Stimulated activated CD4-positive, alpha-beta T cell treated with anti-CD3 and anti-CD28 coated beads, Interleukin-12 subunit alpha, Interleukin-12 subunit beta, amount 100 ng/mL, for 4 hours (primary cell): ENCODE data around the gene SPOP.
"Not testable (repeated sequence)": the region's sequence is repeated elsewhere in the genome, so short reads cannot be mapped to it uniquely, and the experiment has no call there.

Source experiments
- DNase-seq: peaks from one replicate; pipeline ENCODE4 v3.0.0-alpha.2; 2020

SPOP gene

DNA sequence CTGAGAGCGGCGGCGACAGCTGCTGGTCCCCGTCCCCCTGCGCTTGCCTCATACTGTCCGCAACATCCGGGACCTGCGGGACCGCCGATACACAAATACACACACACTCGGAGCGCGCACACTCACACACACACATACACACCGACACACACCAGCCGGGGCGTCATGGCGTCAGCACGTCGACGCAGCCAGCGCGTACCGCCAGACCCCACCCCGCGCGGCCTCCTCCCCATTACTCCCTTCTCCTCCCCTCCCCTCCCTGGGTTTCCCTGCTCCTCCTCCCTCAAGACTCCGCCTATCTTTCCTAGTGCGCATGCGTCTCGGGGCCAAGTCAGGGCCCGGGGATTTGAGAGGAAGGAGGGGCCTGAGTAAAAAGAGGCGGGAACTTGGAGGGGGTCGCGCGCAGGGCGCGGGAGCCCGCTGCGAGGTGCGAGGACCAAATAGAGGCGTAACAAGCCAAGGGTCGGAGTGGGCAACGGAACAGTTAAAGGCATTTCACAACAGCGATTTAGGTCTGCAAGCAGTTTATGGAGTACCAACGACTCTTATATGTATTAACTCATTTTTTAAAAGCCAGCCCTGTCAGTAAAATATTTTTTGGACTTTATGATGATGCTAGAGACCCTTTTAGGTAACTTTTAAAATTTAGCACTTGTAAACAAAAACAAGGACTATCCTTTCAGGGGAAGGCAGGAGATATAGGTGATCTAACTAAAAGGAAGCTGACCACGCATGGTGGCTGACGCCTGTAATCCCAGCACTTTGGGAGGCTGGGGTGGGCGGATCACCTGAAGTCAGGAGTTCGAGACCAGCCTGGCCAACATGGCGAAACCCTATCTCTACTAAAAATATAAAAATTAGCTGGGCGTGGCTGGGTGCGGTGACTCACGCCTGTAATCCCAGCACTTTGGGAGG lies at the start of gene SPOP:
Gene SPOP (minus strand): TSS at position 165 of the 915 bp plus-strand sequence. CDS start 55,287 bp downstream, outside the sequence.
- DNase-seq: peak; percentile 98

DNA sequence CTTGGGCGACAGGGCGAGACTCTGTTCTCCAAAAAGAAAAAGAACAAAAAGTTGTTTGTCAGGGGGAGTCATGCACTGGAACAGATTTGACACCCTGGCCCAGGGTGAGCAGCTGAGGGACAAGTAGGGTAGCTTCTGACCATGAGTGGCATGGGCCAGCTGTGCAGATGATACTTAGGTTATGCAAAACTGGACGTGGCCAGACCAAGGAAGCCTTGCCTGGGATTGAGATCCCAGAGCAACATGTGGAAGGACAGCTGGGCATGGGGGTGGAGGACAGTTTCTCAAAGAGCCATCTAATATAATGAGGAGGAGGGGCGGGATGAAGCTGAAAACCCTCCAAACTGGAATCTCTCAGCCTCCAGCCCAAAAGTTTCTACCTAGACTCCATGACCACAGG lies 49.5 kb upstream of the SPOP start:
- no peak for DNase-seq

DNA sequence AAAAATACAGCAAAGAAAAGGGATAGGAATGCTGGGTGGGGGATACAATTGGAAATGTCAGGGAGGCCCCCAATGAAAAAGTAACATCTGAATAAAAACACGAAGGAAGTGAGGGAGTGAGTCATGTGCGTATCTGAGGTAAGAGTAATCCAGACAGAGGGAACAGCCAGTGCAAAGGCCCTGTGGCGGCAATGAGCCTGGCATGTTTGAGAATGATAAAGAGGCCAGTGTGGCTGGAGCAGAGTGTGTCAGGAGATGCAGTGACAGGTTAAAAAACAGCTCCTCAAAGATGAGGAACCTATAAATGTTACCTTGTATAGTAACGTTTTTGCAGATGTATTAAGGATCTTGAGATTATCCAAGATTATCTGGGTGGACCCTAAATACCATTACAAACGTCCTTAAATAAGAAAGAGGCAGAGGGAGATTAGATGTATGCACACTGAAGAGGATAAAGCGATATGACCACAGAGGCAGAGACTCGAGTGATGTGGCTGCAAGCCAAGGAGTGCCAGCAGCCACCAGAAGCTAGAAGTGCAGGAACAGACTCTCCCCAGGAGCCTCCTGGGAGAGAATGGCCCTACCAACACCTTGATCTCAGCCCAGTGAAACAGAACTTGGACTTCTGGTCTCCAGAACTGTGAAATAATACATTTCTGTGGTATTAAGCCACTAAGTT lies 47.7 kb upstream of the SPOP start:
- no peak for DNase-seq

DNA sequence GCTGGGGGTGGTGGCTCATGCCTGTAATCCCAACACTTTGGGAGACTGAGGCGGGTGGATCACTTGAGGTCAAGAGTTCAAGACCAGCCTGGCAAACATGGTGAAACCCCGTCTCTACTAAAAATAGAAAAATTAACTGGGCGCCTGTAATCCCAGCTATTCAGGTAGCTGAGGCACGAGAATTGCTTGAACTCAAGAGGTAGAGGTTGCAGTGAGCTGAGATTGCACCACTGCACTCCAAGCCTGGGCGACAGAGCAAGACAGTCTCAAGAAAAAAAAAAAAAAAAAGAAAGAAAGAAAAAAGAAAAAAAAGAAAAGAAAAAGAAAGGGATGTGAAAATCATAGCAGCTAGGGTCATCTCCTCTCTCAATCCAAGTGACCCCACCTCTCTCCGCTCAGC lies 46.7 kb upstream of the SPOP start:
- not testable (repeated sequence) for DNase-seq

DNA sequence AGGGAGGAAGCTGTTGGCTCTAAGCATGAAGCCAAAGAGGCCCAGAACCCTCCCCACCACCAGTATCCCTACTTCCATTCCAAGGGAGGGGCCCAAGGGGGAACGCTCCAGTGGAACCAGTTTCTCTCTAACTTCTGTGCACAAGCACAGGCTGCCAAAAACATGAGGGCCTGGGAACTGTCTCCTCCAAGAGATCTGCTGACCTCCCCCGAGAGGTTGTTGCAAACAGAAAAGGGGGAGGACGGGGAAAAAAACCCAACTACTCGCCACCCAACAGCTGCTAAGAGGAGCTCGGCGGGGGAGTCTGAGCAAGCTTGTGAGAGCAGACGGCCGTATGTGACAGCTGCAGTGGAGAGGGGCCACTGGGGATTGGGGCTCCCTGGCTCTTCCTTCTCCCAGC lies 45.5 kb upstream of the SPOP start:
- no peak for DNase-seq

DNA sequence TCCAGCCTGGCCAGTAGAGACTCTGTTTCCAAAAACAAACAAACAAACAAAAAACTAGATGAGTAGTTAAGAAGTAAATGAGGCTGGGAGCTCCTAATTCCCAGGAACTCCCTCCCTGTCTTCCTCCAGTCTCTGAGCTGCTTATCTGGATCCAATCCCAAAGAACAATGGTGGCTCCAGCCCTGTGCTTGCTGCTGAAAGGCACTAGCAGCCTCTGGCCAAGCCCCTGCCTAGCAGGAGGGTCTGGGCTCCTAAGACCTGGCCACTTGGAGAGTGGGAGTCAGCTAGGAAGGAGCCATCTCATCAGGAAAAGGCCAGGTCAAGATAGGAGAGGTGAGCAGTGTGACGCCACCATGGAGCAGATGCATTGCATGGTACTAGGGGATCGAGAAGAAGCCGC lies 44.2 kb upstream of the SPOP start:
- DNase-seq: no peak

DNA sequence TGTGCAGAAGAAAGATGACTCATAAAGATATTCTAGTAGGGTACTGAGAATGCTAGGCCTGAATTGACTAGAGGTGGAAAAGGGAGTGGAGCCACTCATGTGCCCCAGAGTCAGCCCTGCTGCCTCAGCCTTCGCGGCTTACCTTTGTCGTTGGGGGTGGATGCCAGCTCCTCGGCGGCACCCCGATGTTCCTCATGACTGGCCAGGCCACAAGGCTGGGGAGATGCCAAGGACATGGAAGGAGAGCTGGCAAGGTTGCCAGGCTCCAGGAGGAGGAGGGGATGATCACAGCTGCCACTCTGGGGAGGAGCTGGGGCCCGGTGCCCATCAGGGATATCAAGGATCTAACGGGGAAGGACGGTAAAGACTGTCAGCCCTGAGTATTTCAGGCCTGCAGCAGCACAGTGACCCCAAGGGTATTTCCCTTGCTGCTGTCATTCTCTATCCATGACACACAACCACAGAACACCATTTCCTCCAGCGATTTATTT lies 39.5 kb upstream of the SPOP start:
- DNase-seq: no peak

DNA sequence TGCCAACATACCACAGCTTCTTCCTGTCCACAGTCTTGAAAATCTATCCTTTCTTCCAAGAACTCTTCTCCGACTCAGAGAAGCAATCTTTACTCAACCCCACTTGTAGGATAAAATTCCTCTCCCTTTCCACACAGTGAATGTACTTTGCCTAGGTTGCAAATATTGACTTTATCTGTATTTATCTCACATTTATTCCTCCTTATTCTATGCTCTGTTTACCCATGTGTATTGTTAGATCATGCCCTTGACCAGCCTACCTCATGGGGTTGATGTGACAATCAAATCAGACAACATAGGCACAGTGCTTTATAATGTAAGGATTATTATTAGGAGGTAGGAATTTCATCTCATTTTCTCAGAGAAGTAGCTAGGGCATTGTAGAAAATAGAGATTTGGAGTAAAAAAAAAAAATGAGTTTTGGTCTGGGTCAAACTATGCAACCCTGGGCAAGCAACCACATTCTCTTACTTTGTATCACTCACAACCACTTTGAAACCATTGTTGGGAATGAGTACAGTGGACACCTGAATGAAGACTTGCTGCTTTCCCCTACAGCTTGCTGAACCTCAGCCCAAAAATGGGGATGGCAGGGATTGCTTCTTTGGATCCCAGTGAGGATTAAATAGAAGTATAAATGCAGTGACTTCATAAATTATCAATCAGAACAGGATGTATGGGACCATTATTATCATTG lies 38.9 kb upstream of the SPOP start:
- no peak for DNase-seq

DNA sequence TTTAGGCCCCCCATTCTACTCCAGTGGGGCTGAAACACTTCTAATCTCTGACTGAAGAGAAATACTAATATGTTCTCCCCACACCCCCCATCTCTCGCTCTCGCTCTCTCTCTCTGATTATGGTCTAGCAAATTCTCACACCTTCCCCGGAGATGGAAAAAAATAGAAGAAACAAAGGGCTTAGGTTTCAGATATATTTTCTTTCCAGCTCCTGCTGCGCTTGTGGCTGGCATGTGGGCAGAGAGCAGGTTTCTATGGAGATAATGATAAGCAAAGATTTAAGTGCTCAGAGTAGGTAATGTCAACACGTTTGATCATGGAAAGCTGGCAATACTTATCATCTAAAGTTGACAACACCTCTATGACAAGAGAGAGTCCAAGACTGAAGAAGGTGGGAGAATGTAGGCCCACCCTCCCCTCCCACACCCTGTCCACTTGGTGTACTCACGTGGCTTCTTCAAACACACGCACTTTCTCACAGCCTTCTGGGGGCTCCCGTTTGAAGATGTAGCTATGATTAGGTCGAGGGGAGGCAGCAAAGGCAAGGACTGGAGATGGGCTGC lies 37.9 kb upstream of the SPOP start:
- no peak for DNase-seq

DNA sequence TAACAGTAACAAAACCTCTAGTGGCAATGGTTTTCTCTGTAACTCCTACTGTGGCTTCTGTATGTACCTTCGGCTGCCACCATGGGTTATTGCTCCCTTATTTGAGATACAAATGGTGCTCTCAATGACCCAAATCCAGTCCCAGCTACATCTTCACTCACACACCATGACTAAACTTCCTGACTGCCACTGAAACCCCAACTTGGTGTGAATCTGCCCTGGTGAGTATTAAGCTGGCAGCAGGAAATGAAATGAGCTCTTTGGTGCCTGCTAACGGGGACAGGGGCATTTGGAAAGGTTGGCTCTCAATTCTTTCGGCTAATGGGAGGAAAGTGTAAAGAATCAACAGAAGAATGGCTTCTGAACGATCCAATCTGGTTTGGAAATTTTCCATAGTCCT lies 37.3 kb upstream of the SPOP start:
- no peak for DNase-seq

DNA sequence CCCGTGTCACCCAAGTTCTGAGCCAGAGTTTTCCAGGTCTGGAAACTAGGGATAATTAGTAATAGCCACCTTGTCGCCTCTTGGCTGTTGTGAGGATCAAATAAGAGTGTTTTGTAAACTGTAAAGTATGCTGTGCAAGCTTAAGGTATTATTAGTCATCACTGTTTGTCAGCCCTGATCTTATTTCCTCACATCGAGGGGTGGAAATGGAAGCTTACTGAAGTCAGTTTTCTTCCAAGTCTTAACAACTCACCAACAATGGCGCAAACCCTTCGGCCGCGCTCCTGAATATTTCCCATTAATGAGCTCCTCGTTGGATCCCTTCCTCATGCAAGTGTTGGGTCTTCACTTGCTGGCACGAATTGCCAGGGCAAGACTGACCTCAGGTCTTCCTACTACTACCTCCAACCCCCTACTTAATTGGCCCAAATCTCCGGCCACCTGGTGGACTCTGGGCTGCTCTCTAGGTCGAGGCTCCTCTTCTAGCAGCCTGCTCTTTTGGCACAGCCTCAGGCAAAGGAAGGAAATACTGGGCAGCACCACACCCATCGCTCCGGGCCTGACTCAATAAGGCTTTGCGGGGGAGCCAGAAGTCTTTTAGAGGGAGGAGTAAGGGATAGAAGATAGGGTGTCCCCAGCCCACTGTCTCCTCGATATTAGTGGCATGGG lies 30.8 kb upstream of the SPOP start:
- DNase-seq: no peak

DNA sequence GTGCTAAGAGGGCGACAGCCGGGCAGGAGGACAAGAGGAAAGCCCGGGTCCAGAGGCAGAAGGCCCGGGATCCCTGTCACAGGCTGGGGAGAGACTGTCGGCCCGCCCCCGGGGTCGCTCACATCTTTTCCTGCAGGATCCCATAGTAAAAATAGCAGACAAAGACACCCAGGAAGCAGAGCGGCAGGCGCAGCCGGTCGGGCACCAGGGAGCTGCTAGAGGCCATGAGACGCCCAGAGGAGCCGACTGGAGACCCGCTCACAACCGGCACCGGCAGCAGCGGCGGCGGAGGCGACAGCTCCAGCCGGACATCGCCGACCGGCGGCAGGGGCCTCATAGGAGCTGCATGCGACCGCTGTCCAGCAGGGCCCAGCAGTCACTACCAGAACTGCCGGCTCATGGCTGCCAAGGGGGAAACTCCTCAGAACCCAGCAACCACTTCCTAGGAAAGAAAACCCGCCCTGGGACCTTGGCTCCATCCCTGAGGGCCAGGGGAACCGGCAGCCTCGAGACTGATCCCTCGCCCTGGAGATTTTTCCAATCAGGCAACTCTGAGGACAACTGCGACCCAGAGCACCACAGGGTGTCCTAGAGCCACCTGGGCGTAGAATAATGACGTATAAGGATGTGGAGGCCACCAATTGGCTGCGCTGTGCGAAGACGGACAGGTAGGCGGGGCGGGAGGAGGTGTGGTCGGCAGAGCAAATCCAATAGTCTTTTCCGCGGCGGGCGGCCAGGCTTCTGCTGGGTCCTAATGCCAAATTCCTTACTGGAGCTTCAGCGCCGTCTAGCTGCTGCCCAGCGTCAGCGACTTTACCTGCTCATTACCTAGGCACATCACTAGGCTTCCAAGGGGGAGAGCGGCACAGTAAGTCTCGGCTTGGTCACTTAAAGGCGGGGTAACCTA lies 30.0 kb upstream of the SPOP start, which contains the start of gene SLC35B1:
Gene SLC35B1 (minus strand): TSS at position 357 of the 907 bp plus-strand sequence. CDS start 131 bp downstream, at position 226.
- DNase-seq: peak; percentile 97

DNA sequence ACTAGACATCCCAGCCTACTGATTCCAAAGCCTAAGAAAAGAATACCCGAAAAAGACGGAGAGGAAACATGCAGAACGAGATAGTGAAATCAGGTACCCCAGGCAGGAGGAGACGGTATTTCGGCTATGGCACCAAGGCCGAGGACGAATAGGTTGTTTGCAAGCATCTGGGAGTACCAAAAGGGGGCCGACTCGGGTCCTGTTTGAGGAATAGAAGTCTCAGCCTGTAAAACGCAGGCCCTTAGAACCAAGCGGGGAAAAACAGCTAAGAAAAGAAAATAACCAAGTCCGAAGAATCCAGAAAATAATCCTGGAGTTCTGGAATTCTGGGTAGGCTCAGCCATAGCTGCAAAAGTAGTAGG lies 29.3 kb upstream of the SPOP start:
- DNase-seq: no peak

DNA sequence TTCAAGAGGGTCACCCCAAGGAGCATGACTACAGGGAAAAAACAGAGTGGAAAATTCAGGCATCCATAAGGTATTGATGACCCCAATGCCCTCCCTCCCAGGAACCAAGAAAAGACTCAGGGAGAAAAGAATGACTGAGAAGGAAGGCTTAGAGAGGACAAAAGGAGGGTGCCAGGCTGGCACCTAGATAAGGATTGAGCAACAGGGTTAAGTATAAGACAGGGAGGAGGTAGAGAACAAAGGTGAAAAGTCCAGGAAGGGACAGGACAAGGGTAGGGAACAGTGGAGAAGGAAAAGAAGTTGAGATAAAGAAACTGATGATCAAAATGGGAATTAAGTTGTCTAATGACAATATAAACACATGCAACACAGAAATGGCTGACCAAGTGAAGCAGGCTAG lies 27.4 kb upstream of the SPOP start:
- no peak for DNase-seq

DNA sequence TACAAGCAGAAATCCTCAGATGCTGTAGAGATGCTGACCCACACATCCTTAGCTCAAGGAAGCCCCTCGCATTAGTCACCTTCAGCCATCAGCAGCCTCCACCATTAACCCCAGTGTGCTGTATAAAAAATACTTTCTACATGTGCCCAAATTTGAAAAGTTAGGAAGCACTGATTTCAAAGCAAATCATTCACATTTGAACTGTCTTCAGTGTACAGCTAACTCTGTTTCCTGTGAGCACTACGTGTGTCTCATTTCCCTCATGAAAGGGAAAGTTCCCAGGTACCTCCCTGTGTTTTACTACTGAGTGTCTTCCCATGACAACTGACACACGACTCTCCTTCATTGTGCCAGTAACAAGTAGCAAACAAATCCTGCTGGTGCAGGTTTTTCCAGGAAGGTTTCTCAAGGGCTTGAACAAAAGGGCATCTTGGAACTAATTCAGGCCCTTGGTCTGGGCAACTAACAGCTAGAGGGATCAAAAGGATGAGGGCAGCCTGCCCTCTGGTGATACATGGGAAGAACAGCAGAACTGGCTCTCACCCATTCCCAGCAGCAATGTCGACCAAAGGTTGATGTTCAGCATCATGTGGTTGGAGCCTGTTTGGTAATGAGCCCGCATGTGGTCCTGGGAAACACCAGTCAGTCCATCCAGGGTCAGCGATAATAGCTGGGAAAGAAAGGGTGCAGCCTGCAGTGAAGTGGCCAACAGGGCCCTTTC lies 25.8 kb upstream of the SPOP start:
- no peak for DNase-seq

DNA sequence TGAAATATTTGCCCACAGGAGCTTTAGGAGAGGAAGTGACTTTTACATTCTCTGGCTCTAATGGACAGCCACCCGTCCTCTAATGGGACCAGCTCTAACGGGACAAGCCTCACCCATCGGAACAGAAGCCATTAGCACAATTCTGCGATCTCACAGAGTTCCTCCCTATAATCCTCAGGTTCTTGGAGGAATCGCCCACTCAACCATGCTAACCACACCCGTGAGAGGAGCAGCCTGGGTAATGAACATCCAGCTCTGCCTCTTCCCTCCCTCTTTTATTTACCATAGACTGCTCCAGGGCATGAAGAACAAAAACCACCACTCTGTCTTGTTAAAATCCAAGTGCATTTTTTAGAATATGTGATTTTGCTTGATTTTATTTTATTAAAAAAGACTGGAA lies 23.1 kb upstream of the SPOP start:
- DNase-seq: no peak

DNA sequence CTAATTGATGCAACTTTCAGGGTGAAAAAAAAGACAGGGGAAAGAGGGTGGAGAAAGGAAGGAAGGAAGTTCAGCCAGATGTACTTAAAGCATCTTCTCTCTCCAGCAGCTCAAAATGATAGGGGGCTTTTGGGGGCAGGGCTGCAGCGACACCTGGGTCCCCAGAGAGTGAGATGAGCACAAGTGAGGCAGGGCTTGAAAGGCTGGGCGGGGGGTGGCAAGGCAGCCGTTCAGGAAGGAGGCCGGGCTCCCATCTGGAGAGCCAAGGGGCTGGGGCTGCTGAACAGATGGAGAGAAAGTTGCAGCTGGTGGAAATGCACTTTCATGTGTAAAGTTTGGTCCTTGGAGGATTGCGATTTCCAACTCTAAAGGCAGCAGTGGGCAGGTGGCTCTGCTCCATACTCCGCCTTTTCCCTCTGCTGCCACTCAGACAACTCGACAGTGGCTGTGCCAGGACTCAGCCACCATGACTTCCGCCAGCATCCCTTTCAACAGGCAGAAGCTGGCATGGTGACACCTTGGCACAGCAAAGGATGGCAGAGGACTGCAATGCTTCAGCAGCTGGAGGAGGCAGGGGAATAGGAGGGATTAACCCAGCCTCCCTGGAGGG lies 22.2 kb upstream of the SPOP start:
- no peak for DNase-seq

DNA sequence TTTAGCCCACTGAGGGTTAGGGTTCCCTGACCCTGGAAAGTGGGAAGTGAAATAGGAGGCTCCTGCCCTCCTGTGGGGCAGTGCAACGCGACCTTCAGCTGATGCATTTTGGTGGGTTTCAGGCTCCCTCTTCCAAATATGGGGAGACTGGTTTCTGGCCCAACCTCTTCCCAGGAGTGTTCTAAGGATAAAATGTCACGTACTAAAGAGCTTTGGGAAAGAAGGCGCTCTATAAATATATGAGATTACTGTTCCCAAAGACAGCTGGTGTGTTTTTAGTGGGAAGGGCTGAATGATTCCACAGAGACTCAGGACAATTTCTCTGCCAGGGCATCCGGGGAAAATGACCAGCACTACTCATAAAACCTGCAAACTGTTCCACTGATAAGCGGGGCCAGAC lies 20.1 kb upstream of the SPOP start:
- DNase-seq: no peak

DNA sequence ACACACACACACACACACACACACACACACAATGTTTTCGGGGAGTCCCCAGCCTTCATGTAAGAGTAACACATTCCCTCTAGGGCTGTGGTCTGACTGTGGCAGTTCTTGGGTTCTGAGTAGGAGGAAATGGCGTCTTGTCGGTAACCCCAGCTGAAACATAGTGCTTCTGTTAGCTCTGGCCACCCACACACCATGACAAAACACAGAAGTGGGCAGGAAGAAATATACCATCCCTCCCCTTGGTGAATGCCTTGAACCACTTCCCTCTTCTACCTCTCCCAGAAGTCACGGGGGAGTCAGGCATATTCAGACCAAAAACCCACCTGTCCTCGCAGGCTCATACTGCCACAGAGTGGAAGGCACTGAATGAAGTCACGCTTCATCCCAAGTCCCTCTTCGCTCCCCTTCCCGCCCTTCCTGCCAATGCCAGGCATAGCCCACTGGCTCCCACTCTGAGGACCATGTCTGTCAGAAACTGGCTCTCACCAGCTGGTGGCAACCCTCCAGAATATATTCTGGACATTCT lies 18.4 kb upstream of the SPOP start:
- DNase-seq: peak; percentile 49

DNA sequence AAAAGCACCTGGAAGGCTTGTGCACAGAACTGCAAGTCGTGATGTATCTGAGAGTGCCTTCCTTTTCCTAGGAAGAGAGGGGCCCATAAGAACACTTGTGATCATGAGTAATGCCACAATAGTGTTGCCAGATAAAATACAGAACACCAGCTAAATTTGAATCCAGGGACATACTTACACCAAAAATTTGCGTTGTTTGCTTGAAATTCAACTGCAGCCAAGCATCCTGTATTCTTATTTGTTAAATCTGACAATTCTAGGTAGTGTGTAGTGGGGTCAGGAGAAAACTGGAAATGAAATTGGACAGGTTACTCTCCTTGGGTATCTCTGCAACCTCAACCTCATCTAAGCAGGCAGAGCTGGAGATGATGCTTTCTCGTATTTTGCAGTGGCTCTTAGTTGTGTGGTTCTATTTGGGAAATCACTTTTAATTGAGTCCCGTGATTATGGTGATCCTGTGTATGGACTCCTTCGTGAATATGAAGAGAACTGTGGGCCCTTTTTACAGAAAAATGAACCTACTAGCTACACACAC lies 17.9 kb upstream of the SPOP start:
- DNase-seq: no peak
